Stomach (tissue), 9 donors: ENCODE data around the gene MTCL1. TPM values are rescaled to one million over a fixed set of nuclear protein-coding genes. Genes with fewer than 3 reads are reported as not detected.

Experiments used
- DNase-seq, 2 donors: peaks; one replicate each; pipeline versions ENCODE4 v3.0.0 to v3.0.0-alpha.2; 2013 to 2019
- H3K27ac ChIP-seq, 5 donors: fragments of 200-600 bp in 4 of 5; sonication (generic) in 4 of 5; one replicate each; pipeline ENCODE4 v1.5.1; 2013 to 2019; ENCODE audit warnings: mild to moderate bottlenecking in 1 of 5, moderate library complexity in 1 of 5
- H3K27me3 ChIP-seq, 3 donors: fragments of 200-600 bp; sonication (generic); one replicate each; pipeline ENCODE4 v1.5.1; 2017 to 2019; ENCODE audit warnings: mixed run types in 1 of 3
- H3K36me3 ChIP-seq, 4 donors: fragments of 200-600 bp; sonication (generic); 1 replicate in 3 of 4; 2 replicates in 1 of 4; pipeline ENCODE4 v1.5.1; 2016 to 2019
- H3K4me1 ChIP-seq, 4 donors: fragments of 200-600 bp; sonication (generic); one replicate each; pipeline ENCODE4 v1.5.1; 2016 to 2019
- H3K4me3 ChIP-seq, 4 donors: fragments of 200-600 bp; sonication (generic) in 3 of 4; one replicate each; pipeline ENCODE4 v1.5.1; 2016 to 2019; ENCODE audit warnings: mild to moderate bottlenecking in 1 of 4
- H3K9me3 ChIP-seq, 4 donors: fragments of 200-600 bp; sonication (generic); one replicate each; pipeline ENCODE4 v1.5.1; 2016 to 2019
- EP300 ChIP-seq: sonication (generic); formaldehyde crosslinking; IDR thresholded peaks from one replicate; pipeline ENCODE4 v1.6.1; 2017; ENCODE audit warnings: antibody characterized with exemption
- POLR2A ChIP-seq, 4 donors: fragments of 450-650 bp; IDR thresholded peaks; one replicate each; pipeline ENCODE4 v1.6.1; 2016; ENCODE audit warnings: antibody characterized with exemption in 4 of 4, control low read depth in 2 of 4, mild to moderate bottlenecking in 1 of 4, moderate library complexity in 1 of 4
- POLR2AphosphoS5 ChIP-seq, 3 donors: sonication (generic); formaldehyde crosslinking; IDR thresholded peaks; one replicate each; pipeline ENCODE4 v1.6.1; 2016; ENCODE audit warnings: antibody characterized with exemption in 3 of 3
- WGBS, 5 donors: extraction: QIAGEN DNeasy Blood & Tissue Kit in 3 of 5; methylation state at CpG; one replicate each; pipeline versions ENCODE4 v1.1.5 to v1.1.7; 2013 to 2018; 5-methylcytosine and 5-hydroxymethylcytosine counted together
- intact Hi-C: fragments of 100-400 bp; cut with DNase I; formaldehyde crosslinking; loops from one replicate; pipeline ENCODE4 v1.15.1; 2023; ENCODE audit warnings: low total_unique reads
- polyA plus RNA-seq, 3 donors: library from polyadenylated mRNA; stranded (reverse); fragments of 200-250 nt; gene quantifications; one replicate each; pipeline ENCODE4 v1.2.3, GENCODE V29; 2013
- total RNA-seq, 5 donors: library from RNA; depleted of rRNA; stranded (reverse); fragments of >200 nt; gene quantifications; one replicate each; pipeline versions ENCODE4 v1.1.0 to v1.2.3, GENCODE V29; 2014 to 2016
- TF ChIP-seq, protein P1 (sequence below), 7 experiments: fragments of 450-650 bp in 4 of 7; fragments of 200-600 bp in 3 of 7; sonication (generic) in 3 of 7; IDR thresholded peaks; one replicate each; pipeline ENCODE4 v1.5.1; 2016 to 2019; ENCODE audit warnings: antibody characterized with exemption in 7 of 7, control low read depth in 2 of 7, mild to moderate bottlenecking in 1 of 7
- donor health status: healthy with polysubstance abuse.
- donor health status: Bipolar disorder and iron deficiency.
- donor health status: healthy.

MTCL1 gene
- total and polyA plus RNA-seq, 8 donors, result 2.3 to 225 (median 20.5) TPM

DNA sequence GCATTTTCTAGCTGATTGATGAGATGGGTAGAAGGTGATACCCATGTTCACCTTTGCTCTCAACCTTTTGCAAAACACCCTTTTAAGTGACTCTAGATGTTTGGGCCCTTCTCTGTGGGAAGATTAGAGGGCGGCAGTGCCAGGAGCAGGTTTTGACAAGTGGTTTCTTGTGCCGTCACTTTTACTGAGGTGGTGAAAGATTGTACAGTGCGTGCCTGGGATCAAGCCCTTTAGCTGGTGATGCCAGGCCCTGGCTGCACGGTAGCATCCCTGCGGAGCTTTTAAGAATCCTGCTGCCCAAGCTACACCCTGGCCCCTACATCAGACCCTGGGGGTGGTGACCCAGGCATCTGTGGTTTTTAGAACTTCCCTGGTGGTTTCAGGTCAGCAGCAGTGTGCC, 29.1 kb downstream of the MTCL1 start:
- no peak for TF ChIP-seq EP300
- no peak for TF ChIP-seq POLR2AphosphoS5 (IDR thresholded peaks at IDR 0.05)
- no peak for TF ChIP-seq POLR2A (IDR thresholded peaks at IDR 0.05)
- TF ChIP-seq, protein P1, sequence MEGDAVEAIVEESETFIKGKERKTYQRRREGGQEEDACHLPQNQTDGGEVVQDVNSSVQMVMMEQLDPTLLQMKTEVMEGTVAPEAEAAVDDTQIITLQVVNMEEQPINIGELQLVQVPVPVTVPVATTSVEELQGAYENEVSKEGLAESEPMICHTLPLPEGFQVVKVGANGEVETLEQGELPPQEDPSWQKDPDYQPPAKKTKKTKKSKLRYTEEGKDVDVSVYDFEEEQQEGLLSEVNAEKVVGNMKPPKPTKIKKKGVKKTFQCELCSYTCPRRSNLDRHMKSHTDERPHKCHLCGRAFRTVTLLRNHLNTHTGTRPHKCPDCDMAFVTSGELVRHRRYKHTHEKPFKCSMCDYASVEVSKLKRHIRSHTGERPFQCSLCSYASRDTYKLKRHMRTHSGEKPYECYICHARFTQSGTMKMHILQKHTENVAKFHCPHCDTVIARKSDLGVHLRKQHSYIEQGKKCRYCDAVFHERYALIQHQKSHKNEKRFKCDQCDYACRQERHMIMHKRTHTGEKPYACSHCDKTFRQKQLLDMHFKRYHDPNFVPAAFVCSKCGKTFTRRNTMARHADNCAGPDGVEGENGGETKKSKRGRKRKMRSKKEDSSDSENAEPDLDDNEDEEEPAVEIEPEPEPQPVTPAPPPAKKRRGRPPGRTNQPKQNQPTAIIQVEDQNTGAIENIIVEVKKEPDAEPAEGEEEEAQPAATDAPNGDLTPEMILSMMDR (IDR thresholded peaks at IDR 0.05), result no peak
- Histone ChIP-seq H3K27ac (no peak overlapping the region), H3K4me1 (peaks cover 9 to 27% (median 16%) of the 10 kb centered on the region in 4 donors), H3K27me3 (no peaks in the 10 kb centered on the region), H3K36me3 (peaks cover 0 to 6% (median 0%) of the 10 kb centered on the region in 4 donors), H3K4me3 (no peak overlapping the region), H3K9me3 (no peaks in the 10 kb centered on the region)
- intact Hi-C loops, result no loop called here
- 85 to 93% (median 88%) methylated on average over 5 of the region's 5 CpGs for WGBS, 5 donors
- DNase-seq, result no peak

DNA sequence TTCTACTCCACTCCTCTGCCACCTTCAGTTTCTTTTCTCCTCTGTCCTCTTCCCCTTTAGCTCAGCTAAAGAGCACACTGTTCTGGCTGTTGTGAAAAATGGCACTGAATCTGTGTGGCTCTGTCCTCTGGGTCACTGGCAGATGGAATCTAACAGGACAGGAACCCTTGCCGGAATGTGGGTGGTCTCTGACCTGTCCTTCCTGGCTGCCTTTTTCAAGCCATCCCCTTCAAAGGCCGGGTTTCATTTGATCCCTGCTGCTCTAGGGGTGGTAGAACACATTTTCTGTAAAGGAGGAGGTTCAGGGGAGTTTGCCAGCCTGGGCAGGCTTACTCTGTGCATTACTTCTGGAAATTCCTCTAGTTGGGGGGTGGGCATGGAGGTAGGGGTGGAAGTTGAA, 29.9 kb downstream of the MTCL1 start:
- peaks cover 4 to 22% (median 10%) of the 10 kb centered on the region in 4 donors for H3K4me1 ChIP-seq
- H3K4me3 ChIP-seq, result no peak overlapping the region
- WGBS, 5 donors, result 76 to 84% (median 76%) methylated on average over 2 of the region's 2 CpGs
- H3K36me3 ChIP-seq, result peaks cover 0 to 6% (median 0%) of the 10 kb centered on the region in 4 donors
- no peaks in the 10 kb centered on the region for H3K9me3 ChIP-seq
- no peak for DNase-seq
- H3K27ac ChIP-seq, result no peak overlapping the region
- intact Hi-C loops, result no loop called here
- no peaks in the 10 kb centered on the region for H3K27me3 ChIP-seq
- TF ChIP-seq POLR2A (IDR thresholded peaks at IDR 0.05), result no peak
- TF ChIP-seq, protein P1 (IDR thresholded peaks at IDR 0.05), result no peak
- TF ChIP-seq EP300, result no peak
- no peak for TF ChIP-seq POLR2AphosphoS5 (IDR thresholded peaks at IDR 0.05)

DNA sequence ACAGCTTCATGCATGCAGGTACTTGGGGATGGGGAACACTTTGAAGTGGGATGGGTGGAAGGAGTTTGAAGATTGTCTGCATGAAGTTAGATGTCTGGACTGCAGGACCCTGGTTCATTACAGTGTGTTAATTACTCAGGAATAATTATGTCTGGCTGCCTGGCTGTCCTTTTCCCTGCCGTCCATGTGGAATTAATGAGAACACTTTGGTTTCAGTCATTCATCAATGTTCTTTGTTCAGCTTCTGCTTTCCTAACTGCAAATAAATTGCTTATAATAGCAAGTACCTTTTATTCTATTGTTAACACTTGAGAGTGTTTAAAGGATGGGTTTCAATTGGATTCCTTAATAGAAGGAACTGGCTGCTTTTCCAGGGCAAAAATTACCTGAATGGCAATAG, 35.8 kb downstream of the MTCL1 start:
- peak overlapping the region in 2 of 5 donors; percentile 1 to 64 for H3K27ac ChIP-seq
- intact Hi-C loops, result no loop called here
- TF ChIP-seq POLR2AphosphoS5 (IDR thresholded peaks at IDR 0.05) (no peak), POLR2A (IDR thresholded peaks at IDR 0.05) (no peak), EP300 (no peak)
- TF ChIP-seq, protein P1 (IDR thresholded peaks at IDR 0.05), result no peak
- no peaks in the 10 kb centered on the region for H3K9me3 ChIP-seq
- DNase-seq, result no peak
- peaks cover 0 to 36% (median 9%) of the 10 kb centered on the region in 4 donors for H3K4me1 ChIP-seq
- 70 to 83% (median 76%) methylated on average over 1 of the region's 1 CpG for WGBS, 5 donors
- H3K36me3 ChIP-seq, result peaks cover 0 to 6% (median 0%) of the 10 kb centered on the region in 4 donors
- H3K4me3 ChIP-seq, result no peak overlapping the region
- H3K27me3 ChIP-seq, result no peaks in the 10 kb centered on the region

DNA sequence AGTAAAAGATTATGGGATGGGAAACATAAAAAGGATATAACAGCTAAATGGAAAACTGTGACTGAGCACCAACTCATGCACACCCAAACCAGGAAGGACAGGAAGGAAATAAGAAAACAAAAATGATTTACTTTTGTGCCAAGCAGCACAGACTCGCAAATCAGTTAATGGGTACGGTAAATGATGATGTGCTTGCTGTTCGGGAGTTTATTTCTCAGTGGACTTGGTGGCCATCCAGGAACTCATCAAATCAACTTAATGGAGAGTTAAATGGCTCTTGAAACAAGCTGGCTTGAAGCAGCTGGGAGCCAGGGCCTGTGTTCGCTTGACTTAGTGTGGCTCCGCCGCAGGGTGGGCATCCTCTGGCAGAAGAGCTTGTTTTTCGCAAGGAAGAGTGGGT, 36.2 kb downstream of the MTCL1 start:
- H3K4me3 ChIP-seq, result no peak overlapping the region
- WGBS, 5 donors, result 70 to 87% (median 82%) methylated on average over 7 of the region's 7 CpGs
- H3K27me3 ChIP-seq, result no peaks in the 10 kb centered on the region
- TF ChIP-seq POLR2A (IDR thresholded peaks at IDR 0.05) (no peak), POLR2AphosphoS5 (IDR thresholded peaks at IDR 0.05) (peak in 1 of 3 donors; percentile 4)
- no peaks in the 10 kb centered on the region for H3K9me3 ChIP-seq
- peaks cover 0 to 36% (median 9%) of the 10 kb centered on the region in 4 donors for H3K4me1 ChIP-seq
- peaks cover 0 to 6% (median 0%) of the 10 kb centered on the region in 4 donors for H3K36me3 ChIP-seq
- intact Hi-C loops, result no loop called here
- peak in 1 of 2 donors; percentile 51 for DNase-seq
- H3K27ac ChIP-seq, result peak overlapping the region in 3 of 5 donors; percentile 1 to 64 (median 30)
